ENCODE results near the gene RPH3AL.

RPH3AL gene

GRCh38 chr17:296906-297690 lies 55.5 kb downstream of the RPH3AL start:
- Histone ChIP-seq H4K20me1 (peaks cover 40% of the 10 kb centered on the region; the same call in 1 of the 2 replicates), H3K4me1 (peaks cover 79% of the 10 kb centered on the region), H3K27ac (0 out of 2 replicates have a peak overlapping the region, but pooled peaks have one; percentile 38), H3K9ac (peak overlapping the region; percentile 25), H3K4me2 (peak overlapping the region; percentile 91), H3K4me3 (no peak overlapping the region), H3K36me3 (no peaks in the 10 kb centered on the region), H3K9me3 (no peaks in the 10 kb centered on the region), H3K27me3 (peaks cover 6% of the 10 kb centered on the region; the same call in 1 of the 2 replicates)
- TF ChIP-seq Cebpa-rat (IDR thresholded peaks at IDR 0.05): no peak

- H3K36me3 ChIP-seq: no peaks in the 10 kb centered on the region
- no peak for TF ChIP-seq Cebpa-rat (IDR thresholded peaks at IDR 0.05)
- H3K4me3 ChIP-seq: no peak overlapping the region
- H3K4me1 ChIP-seq: peaks cover 79% of the 10 kb centered on the region
- H4K20me1 ChIP-seq: peaks cover 40% of the 10 kb centered on the region; the same call in 1 of the 2 replicates
- no peaks in the 10 kb centered on the region for H3K9me3 ChIP-seq
- peak overlapping the region; percentile 91 for H3K4me2 ChIP-seq
- H3K27ac ChIP-seq: no peak overlapping the region
- no peak overlapping the region for H3K9ac ChIP-seq
- H3K27me3 ChIP-seq: peaks cover 6% of the 10 kb centered on the region; the same call in 1 of the 2 replicates
Measured at GRCh38 chr17:296379-296778, 56.2 kb downstream of the RPH3AL start.

GRCh38 chr17:292531-293382 lies 59.9 kb downstream of the RPH3AL start:
- peaks cover 74% of the 10 kb centered on the region for H3K4me1 ChIP-seq

GRCh38 chr17:292016-292415 lies 60.6 kb downstream of the RPH3AL start:
- peaks cover 5% of the 10 kb centered on the region; the same call in 1 of the 2 replicates for H3K36me3 ChIP-seq
- H3K4me2 ChIP-seq: peak overlapping the region; percentile 80
- H3K27ac ChIP-seq: peak overlapping the region; percentile 62; the same call in 1 of the 2 replicates
- H3K9me3 ChIP-seq: no peaks in the 10 kb centered on the region
- no peak for TF ChIP-seq Cebpa-rat (IDR thresholded peaks at IDR 0.05)
- peaks cover 26% of the 10 kb centered on the region; the same call in 1 of the 2 replicates for H4K20me1 ChIP-seq
- H3K4me3 ChIP-seq: no peak overlapping the region
- H3K9ac ChIP-seq: no peak overlapping the region; the same call in 1 of the 2 replicates
- H3K4me1 ChIP-seq: peaks cover 67% of the 10 kb centered on the region
- peaks cover 6% of the 10 kb centered on the region; the same call in 1 of the 2 replicates for H3K27me3 ChIP-seq

More at GRCh38 chr17:292531-293382, 59.9 kb downstream of the RPH3AL start:
- H3K9ac ChIP-seq: peak overlapping the region; percentile 8; the same call in 1 of the 2 replicates
- peak overlapping the region; percentile 17; the same call in 1 of the 2 replicates for H3K4me3 ChIP-seq
- TF ChIP-seq Cebpa-rat (IDR thresholded peaks at IDR 0.05): no peak
- H3K27me3 ChIP-seq: peaks cover 6% of the 10 kb centered on the region; the same call in 1 of the 2 replicates
- H4K20me1 ChIP-seq: peaks cover 33% of the 10 kb centered on the region; the same call in 1 of the 2 replicates
- no peaks in the 10 kb centered on the region for H3K9me3 ChIP-seq
- H3K4me2 ChIP-seq: peak overlapping the region; percentile 80
- H3K36me3 ChIP-seq: peaks cover 5% of the 10 kb centered on the region; the same call in 1 of the 2 replicates
- peak overlapping the region; percentile 62 for H3K27ac ChIP-seq

GRCh38 chr17:291587-291986 lies 61.0 kb downstream of the RPH3AL start:
- TF ChIP-seq Cebpa-rat (IDR thresholded peaks at IDR 0.05): no peak
- Histone ChIP-seq H3K4me3 (no peak overlapping the region), H3K36me3 (peaks cover 5% of the 10 kb centered on the region; the same call in 1 of the 2 replicates), H4K20me1 (peaks cover 23% of the 10 kb centered on the region; the same call in 1 of the 2 replicates), H3K4me1 (peaks cover 66% of the 10 kb centered on the region), H3K9me3 (no peaks in the 10 kb centered on the region), H3K4me2 (peak overlapping the region; percentile 80), H3K27ac (no peak overlapping the region; the same call in 1 of the 2 replicates), H3K27me3 (0 out of 2 replicates have a peak, but pooled peaks cover 3% of the 10 kb centered on the region), H3K9ac (no peak overlapping the region; the same call in 1 of the 2 replicates)

GRCh38 chr17:290626-291025 lies 62.0 kb downstream of the RPH3AL start:
- no peak overlapping the region for H3K9ac ChIP-seq
- peaks cover 28% of the 10 kb centered on the region; the same call in 1 of the 2 replicates for H4K20me1 ChIP-seq
- H3K4me3 ChIP-seq: no peak overlapping the region
- peaks cover 71% of the 10 kb centered on the region for H3K4me1 ChIP-seq
- no peak for TF ChIP-seq Cebpa-rat (IDR thresholded peaks at IDR 0.05)
- H3K36me3 ChIP-seq: peaks cover 5% of the 10 kb centered on the region; the same call in 1 of the 2 replicates
- no peaks in the 10 kb centered on the region for H3K9me3 ChIP-seq
- peak overlapping the region; percentile 35; the same call in 1 of the 2 replicates for H3K27ac ChIP-seq
- peak overlapping the region; percentile 80 for H3K4me2 ChIP-seq
- no peaks in the 10 kb centered on the region for H3K27me3 ChIP-seq

- H3K27ac ChIP-seq: peak overlapping the region; percentile 35; the same call in 1 of the 2 replicates
Measured at GRCh38 chr17:290121-290521, 62.5 kb downstream of the RPH3AL start.

GRCh38 chr17:289409-289808 lies 63.2 kb downstream of the RPH3AL start:
- Histone ChIP-seq H3K27me3 (no peaks in the 10 kb centered on the region), H4K20me1 (peaks cover 40% of the 10 kb centered on the region), H3K9ac (no peak overlapping the region), H3K36me3 (peaks cover 5% of the 10 kb centered on the region; the same call in 1 of the 2 replicates), H3K9me3 (no peaks in the 10 kb centered on the region), H3K4me1 (peaks cover 83% of the 10 kb centered on the region), H3K4me3 (no peak overlapping the region), H3K27ac (no peak overlapping the region), H3K4me2 (peak overlapping the region; percentile 80)
- TF ChIP-seq Cebpa-rat (IDR thresholded peaks at IDR 0.05): no peak

More at GRCh38 chr17:290121-290521, 62.5 kb downstream of the RPH3AL start:
- no peak for TF ChIP-seq Cebpa-rat (IDR thresholded peaks at IDR 0.05)
- H3K36me3 ChIP-seq: peaks cover 5% of the 10 kb centered on the region; the same call in 1 of the 2 replicates
- H3K4me2 ChIP-seq: peak overlapping the region; percentile 80
- H3K9ac ChIP-seq: 0 out of 2 replicates have a peak overlapping the region, but pooled peaks have one; percentile 24
- H3K9me3 ChIP-seq: no peaks in the 10 kb centered on the region
- H3K27me3 ChIP-seq: no peaks in the 10 kb centered on the region
- peaks cover 33% of the 10 kb centered on the region; the same call in 1 of the 2 replicates for H4K20me1 ChIP-seq
- peaks cover 76% of the 10 kb centered on the region for H3K4me1 ChIP-seq
- H3K4me3 ChIP-seq: no peak overlapping the region

- Histone ChIP-seq H3K27me3 (no peaks in the 10 kb centered on the region), H3K9me3 (no peaks in the 10 kb centered on the region), H3K4me1 (peaks cover 84% of the 10 kb centered on the region), H3K36me3 (peaks cover 5% of the 10 kb centered on the region; the same call in 1 of the 2 replicates), H3K4me2 (peak overlapping the region; percentile 80), H3K27ac (no peak overlapping the region), H3K9ac (no peak overlapping the region; the same call in 1 of the 2 replicates), H4K20me1 (peaks cover 40% of the 10 kb centered on the region), H3K4me3 (no peak overlapping the region)
- no peak for TF ChIP-seq Cebpa-rat (IDR thresholded peaks at IDR 0.05)
Measured at GRCh38 chr17:288802-289356, 63.7 kb downstream of the RPH3AL start.

Data from BLaER1 (cell line).